Prostate gland (tissue), 2 donors: ENCODE data around the gene CTNNA1. TPM values are rescaled to one million over a fixed set of nuclear protein-coding genes. Genes with fewer than 3 reads are reported as not detected.

ENCODE experiments used
- DNase-seq: peaks from one replicate; pipeline ENCODE4 v3.0.0-alpha.2; 2019; ENCODE audit warnings: low spot score
- H3K27ac ChIP-seq, 2 donors: fragments of 200-600 bp; sonication (generic); 2 replicates each; pipeline ENCODE4 v1.5.1; 2017 to 2019
- H3K27me3 ChIP-seq: fragments of 200-600 bp; sonication (generic); replicated peaks from 2 replicates; pipeline ENCODE4 v1.5.1; 2019; ENCODE audit not compliant: insufficient read depth
- H3K36me3 ChIP-seq, 2 donors: fragments of 200-600 bp; sonication (generic); 1 replicate in 1 of 2; 2 replicates in 1 of 2; pipeline versions ENCODE4 v1.5.1 to v1.8.1; 2017 to 2019
- H3K4me1 ChIP-seq: fragments of 200-600 bp; sonication (generic); replicated peaks from 2 replicates; pipeline ENCODE4 v1.5.1; 2019
- H3K4me3 ChIP-seq, 2 donors: fragments of 200-600 bp; sonication (generic); 2 replicates each; pipeline ENCODE4 v1.5.1; 2017 to 2019
- H3K9me3 ChIP-seq: fragments of 200-600 bp; sonication (generic); 2 replicates; pipeline ENCODE4 v1.5.1; 2017
- POLR2A ChIP-seq: fragments of 450-650 bp; IDR thresholded peaks from one replicate; pipeline ENCODE4 v1.6.1; 2016; ENCODE audit warnings: antibody characterized with exemption, mild to moderate bottlenecking
- POLR2AphosphoS5 ChIP-seq: sonication (generic); formaldehyde crosslinking; IDR thresholded peaks from one replicate; pipeline ENCODE4 v1.6.1; 2017; ENCODE audit warnings: antibody characterized with exemption
- WGBS: methylation state at CpG from one replicate; pipeline ENCODE4 v1.1.5; 2018; 5-methylcytosine and 5-hydroxymethylcytosine counted together
- intact Hi-C: fragments of 100-400 bp; cut with DNase I; formaldehyde crosslinking; loops from one replicate; pipeline ENCODE4 v1.14.2; 2022
- total RNA-seq, 2 donors: library from RNA; depleted of rRNA; stranded (reverse); fragments of >200 nt; gene quantifications; one replicate each; pipeline ENCODE4 v1.1.0, GENCODE V29; 2016
- TF ChIP-seq, protein P1 (sequence below), 4 experiments: fragments of 200-600 bp in 2 of 4; fragments of 450-650 bp in 2 of 4; sonication (generic) in 2 of 4; IDR thresholded peaks; 1 replicate in 3 of 4; 2 replicates in 1 of 4; pipeline ENCODE4 v1.5.1; 2016 to 2019; ENCODE audit warnings: antibody characterized with exemption in 4 of 4, mild to moderate bottlenecking in 2 of 4, moderate library complexity in 2 of 4

Gene CTNNA1
- total RNA-seq, 2 donors from 2014 or later, result 210 to 212 TPM

DNA sequence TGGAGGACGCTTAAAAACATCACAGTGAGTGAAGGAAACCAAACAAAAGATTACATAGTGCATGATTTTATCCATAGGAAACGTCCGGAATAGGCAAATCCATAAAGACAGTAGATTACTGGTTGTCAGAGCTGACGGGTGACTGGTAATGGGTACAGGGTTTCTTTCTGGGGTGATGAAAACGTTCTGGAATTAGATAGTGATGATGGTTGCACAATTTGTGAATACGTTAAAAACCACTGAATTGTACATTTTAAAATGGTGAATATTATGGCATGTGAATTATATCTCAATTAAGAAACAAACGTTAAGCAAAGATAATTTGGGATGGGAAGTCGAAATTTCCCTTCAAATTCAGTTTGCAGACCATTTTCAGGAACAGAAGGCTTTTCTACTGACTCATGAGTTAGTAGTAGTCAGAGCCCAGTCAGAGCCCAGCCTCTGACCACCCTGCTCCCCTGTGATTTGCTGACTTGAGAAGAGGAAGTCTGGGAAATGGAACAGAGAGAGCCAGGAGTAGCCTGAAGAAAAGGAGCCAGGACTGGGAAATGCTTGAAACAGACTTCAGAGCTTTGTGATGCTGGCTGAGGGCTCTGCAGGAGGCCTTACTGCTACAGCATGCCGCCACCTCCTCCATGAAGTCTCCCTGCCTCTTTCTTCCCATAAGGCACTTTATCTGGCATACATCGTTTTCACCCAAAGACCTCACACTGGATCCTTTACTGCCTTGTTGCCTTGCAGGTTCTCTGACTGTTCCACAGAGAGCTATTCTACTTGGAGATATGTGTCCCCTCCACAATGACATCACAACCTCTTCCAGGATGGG, 46.4 kb upstream of the CTNNA1 start:
- intact Hi-C loops, result no loop called here
- 77% methylated on average over 10 of the region's 10 CpGs for WGBS

DNA sequence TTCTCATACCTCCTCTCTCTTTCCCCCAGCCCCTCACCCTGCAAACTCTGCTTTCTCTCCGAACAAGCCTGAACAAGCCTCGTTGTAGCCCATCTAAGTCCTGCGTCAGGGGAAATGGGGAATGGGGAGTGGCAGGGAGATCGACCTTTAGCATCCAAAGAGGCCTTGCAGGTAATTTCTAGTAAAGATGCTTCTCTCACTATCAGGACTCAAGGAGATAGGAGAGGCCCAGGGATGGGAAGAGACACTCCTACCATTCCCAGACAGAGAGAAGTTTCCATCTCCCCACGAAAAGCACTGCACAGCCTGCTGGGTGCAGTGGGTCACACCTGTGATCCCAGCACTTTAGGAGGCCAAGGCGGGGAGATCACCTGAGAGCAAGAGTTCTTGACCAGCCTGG, 44.4 kb upstream of the CTNNA1 start:
- intact Hi-C loops, result no loop called here
- Histone ChIP-seq H3K27ac (no peak overlapping the region), H3K36me3 (no peaks in the 10 kb centered on the region), H3K4me3 (no peak overlapping the region), H3K4me1 (no peaks in the 10 kb centered on the region), H3K27me3 (no peaks in the 10 kb centered on the region), H3K9me3 (no peaks in the 10 kb centered on the region)
- no peak for TF ChIP-seq POLR2AphosphoS5
- TF ChIP-seq, protein P1, sequence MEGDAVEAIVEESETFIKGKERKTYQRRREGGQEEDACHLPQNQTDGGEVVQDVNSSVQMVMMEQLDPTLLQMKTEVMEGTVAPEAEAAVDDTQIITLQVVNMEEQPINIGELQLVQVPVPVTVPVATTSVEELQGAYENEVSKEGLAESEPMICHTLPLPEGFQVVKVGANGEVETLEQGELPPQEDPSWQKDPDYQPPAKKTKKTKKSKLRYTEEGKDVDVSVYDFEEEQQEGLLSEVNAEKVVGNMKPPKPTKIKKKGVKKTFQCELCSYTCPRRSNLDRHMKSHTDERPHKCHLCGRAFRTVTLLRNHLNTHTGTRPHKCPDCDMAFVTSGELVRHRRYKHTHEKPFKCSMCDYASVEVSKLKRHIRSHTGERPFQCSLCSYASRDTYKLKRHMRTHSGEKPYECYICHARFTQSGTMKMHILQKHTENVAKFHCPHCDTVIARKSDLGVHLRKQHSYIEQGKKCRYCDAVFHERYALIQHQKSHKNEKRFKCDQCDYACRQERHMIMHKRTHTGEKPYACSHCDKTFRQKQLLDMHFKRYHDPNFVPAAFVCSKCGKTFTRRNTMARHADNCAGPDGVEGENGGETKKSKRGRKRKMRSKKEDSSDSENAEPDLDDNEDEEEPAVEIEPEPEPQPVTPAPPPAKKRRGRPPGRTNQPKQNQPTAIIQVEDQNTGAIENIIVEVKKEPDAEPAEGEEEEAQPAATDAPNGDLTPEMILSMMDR (IDR thresholded peaks at IDR 0.05), result no peak
- no peak for TF ChIP-seq POLR2A
- no peak for DNase-seq
- WGBS, result 72% methylated on average over 6 of the region's 6 CpGs

More for the DNA sequence above, 46.4 kb upstream of the CTNNA1 start:
- Histone ChIP-seq H3K27ac (no peak overlapping the region), H3K4me1 (no peaks in the 10 kb centered on the region), H3K4me3 (no peak overlapping the region), H3K36me3 (no peaks in the 10 kb centered on the region), H3K27me3 (no peaks in the 10 kb centered on the region), H3K9me3 (no peaks in the 10 kb centered on the region)
- no peak for DNase-seq
- TF ChIP-seq POLR2A (no peak), POLR2AphosphoS5 (no peak)
- TF ChIP-seq, protein P1 (IDR thresholded peaks at IDR 0.05), result no peak

DNA sequence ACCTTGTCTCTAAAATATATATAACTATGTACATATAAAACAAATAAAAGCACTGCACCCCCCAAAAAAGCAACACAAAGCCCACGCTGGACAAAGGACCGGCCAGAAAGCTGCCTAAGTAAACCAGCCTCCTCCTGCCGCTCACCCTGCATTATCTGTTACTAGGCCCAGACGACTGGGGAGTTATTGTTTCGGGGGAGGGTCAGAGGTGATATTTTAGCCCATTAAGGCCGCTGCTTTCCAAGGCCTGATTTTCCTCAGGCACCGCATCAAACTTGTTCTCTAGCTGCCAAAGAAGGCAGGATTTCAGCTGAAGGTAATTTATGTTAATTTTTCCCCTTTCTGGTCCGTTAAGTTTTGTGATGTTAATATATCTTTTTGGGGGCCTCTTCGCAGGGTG, 44.0 kb upstream of the CTNNA1 start:
- intact Hi-C loops, result no loop called here
- Histone ChIP-seq H3K4me1 (no peaks in the 10 kb centered on the region), H3K27ac (no peak overlapping the region), H3K36me3 (no peaks in the 10 kb centered on the region), H3K27me3 (no peaks in the 10 kb centered on the region), H3K9me3 (no peaks in the 10 kb centered on the region), H3K4me3 (no peak overlapping the region)
- WGBS, result 86% methylated on average over 9 of the region's 9 CpGs
- TF ChIP-seq, protein P1 (IDR thresholded peaks at IDR 0.05), result no peak
- TF ChIP-seq POLR2A (no peak), POLR2AphosphoS5 (no peak)
- no peak for DNase-seq

DNA sequence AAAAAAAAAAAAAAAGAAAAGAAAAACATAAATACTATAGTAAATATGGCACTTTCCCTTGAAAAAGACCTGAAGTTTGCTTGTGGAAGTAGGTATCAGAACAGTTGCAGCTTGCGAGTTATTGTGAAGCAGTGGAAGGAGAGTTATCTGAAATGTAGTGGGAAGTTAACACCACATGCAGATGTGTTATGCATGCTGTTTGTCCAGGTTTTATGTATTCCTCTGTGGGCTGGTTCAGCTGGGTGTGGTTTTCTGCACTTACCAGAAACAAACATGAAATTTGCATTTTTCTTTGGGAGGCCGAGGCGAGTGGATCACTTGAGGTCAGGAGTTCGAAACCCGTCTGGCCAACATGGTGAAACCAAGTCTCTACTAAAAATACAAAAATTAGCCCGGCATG, 42.1 kb upstream of the CTNNA1 start:
- Histone ChIP-seq H3K27me3 (no peaks in the 10 kb centered on the region), H3K4me3 (no peak overlapping the region), H3K9me3 (no peaks in the 10 kb centered on the region), H3K27ac (no peak overlapping the region), H3K36me3 (no peaks in the 10 kb centered on the region), H3K4me1 (no peaks in the 10 kb centered on the region)
- no peak for DNase-seq
- TF ChIP-seq, protein P1 (IDR thresholded peaks at IDR 0.05), result no peak
- no peak for TF ChIP-seq POLR2A
- TF ChIP-seq POLR2AphosphoS5, result no peak
- WGBS, result 95% methylated on average over 6 of the region's 6 CpGs
- intact Hi-C loops, result no loop called here

DNA sequence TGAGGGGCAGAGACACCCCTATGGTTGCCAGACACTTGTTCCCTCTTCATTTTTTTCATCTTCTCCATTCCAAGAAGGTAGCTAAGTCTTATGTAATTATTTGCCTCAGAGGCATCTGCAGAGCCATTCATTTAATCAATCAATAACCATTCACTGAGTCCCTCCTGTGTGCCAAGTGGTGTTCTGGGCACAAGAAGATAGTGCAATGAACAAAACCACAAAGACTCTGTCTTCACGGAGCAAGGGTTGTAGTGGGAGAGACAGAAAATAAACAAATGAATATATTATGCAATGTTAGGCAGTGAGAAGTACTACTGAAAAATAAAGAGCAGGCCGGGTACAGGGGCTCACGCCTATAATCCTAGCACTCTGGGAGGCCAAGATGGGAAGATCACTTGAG, 41.4 kb upstream of the CTNNA1 start:
- H3K4me3 ChIP-seq, result no peak overlapping the region
- no peak overlapping the region for H3K27ac ChIP-seq
- no peaks in the 10 kb centered on the region for H3K9me3 ChIP-seq
- 63% methylated on average over 3 of the region's 3 CpGs for WGBS
- no peaks in the 10 kb centered on the region for H3K4me1 ChIP-seq
- no peaks in the 10 kb centered on the region for H3K27me3 ChIP-seq
- TF ChIP-seq, protein P1 (IDR thresholded peaks at IDR 0.05), result no peak
- TF ChIP-seq POLR2AphosphoS5 (no peak), POLR2A (no peak)
- intact Hi-C loops, result no loop called here
- no peaks in the 10 kb centered on the region for H3K36me3 ChIP-seq
- DNase-seq, result no peak
